T-helper 2 cell treated with Interferon-gamma antibody and Interleukin-4, amounts not matched to agents 100 ng/mL and 5 ng/mL, for 36 hours (primary cell): ENCODE results near the gene CLPTM1L. TPM values are rescaled to one million over a fixed set of nuclear protein-coding genes. Genes with fewer than 3 reads are reported as not detected.
"Not testable (repeated sequence)": the region's sequence is repeated elsewhere in the genome, so short reads cannot be mapped to it uniquely, and the experiment has no call there.

Experiments
- intact Hi-C: fragments of 100-400 bp; cut with micrococcal nuclease; formaldehyde crosslinking; loops from one replicate; pipeline ENCODE4 v1.15.1; 2023
- total RNA-seq: library from RNA; stranded (reverse); gene quantifications from 2 replicates; pipeline ENCODE4 v1.2.3, GENCODE V29; 2022

Gene CLPTM1L
- total RNA-seq, 1 donor from 2014 or later: 116 TPM

- intact Hi-C loops: loop anchor here (5.0 to 10.0 kb wide), 2 partner anchors 46 to 239 kb away; partner anchors contain the start of gene TERT
Measured at GRCh38 chr5:1343315-1343751, 1.6 kb downstream of the CLPTM1L start.

DNA sequence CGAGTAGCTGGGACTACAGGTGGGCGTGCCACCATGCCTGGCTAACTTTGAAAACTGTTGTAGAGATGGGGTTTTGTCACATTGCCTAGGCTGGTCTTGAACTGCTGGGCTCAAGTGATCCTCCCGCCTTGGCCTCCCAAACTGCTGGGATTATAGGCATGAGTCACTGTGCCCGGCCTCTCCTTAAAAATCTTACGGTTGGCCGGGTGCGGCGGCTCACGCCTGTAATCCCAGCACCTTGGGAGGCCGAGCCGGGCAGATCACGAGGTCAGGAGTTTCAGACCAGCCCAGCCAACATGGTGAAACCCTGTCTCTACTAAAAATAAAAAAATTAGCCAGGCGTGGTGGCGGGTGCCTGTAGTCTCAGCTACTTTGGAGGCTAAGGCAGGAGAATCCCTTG, 2.2 kb downstream of the CLPTM1L start:
- intact Hi-C loops: loop anchor here (5.0 to 10.0 kb wide), 2 partner anchors 45 to 238 kb away; partner anchors contain the start of gene TERT

DNA sequence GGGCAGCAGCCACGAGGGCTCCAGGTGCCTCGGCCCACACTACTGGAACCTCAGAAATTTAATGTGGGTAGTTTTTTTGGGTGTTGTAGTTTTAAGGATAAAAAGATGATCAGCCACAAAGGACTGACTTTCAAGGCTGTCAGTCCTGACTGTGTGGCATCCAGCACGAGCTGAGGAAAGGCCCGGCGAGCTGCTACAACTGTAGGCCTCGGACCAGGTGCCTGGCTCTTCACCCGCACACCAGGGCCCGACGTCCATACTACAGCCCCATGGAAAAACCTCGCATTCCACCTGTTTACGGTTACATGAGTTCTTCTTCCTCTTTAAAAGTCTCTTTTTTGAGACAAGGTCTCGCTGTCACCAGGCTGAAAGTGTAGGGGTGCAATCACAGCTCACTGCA, 2.6 kb downstream of the CLPTM1L start:
- intact Hi-C loops: loop anchor here (5.0 to 10.0 kb wide), 2 partner anchors 45 to 237 kb away; partner anchors contain the start of gene TERT

- intact Hi-C loops: loop anchor here (5.0 to 10.0 kb wide), 2 partner anchors 45 to 237 kb away; partner anchors contain the start of gene TERT
Measured at GRCh38 chr5:1341863-1342262, 3.0 kb downstream of the CLPTM1L start.

DNA sequence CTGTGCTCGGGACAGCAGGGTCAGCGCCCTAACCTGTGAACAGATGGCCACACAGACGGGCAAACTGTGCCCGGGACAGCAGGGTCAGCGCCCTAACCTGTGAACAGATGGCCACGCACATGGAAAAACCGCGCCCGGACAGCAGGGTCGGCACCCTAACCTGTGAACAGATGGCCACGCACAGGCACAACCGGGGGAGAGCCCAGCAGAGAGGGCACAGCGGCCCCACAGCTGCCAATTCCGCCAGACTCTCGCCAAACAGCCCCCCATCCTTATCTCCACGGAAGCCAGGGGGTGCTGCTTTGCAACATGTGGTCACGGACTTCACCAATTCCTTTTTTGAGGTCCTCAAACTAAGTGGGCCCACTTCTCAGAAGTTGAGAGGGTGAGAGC, 5.1 kb downstream of the CLPTM1L start:
- intact Hi-C loops: loop anchor here (5.0 to 10.0 kb wide), 2 partner anchors 43 to 235 kb away; partner anchors contain the start of gene TERT

DNA sequence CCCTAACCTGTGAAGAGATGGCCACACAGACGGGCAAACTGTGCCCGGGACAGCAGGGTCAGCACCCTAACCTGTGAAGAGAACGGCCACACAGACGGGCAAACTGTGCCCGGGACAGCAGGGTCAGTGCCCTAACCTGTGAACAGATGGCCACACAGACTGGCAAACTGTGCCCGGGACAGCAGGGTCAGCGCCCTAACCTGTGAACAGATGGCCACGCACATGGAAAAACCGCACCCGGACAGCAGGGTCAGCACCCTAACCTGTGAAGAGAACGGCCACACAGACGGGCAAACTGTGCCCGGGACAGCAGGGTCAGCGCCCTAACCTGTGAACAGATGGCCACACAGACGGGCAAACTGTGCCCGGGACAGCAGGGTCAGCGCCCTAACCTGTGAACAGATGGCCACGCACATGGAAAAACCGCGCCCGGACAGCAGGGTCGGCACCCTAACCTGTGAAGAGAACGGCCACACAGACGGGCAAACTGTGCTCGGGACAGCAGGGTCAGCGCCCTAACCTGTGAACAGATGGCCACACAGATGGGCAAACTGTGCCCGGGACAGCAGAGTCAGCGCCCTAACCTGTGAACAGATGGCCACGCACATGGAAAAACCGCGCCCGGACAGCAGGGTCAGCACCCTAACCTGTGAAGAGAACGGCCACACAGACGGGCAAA, 5.6 kb downstream of the CLPTM1L start:
- intact Hi-C loops: not testable (repeated sequence)

DNA sequence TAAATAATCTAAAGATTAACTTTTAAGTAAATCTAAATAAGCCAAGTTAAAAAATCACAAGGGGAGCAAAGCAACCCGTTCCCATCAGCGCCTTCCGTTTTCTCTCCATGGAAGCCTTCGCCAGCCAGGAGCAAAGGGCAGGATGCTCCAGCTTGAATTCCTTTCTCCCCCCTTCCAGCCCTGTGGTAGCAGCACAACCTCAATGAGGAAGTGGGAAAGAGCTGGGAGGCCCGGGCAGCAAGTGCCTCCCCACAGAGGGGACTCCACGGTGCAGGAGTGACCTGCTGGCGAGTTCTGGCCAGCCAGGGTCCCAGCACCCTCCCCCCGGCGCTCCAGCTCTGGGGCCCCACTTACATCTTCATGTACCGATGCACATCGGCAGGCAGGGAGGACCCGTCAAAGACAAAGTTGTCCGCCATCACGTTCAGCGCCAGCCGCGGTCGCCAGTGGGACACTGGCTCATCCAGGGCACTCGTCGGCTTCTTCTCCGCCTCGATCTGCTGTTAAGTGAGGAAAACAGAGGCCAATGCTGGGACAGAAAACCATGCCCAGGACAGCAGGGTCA, 6.3 kb downstream of the CLPTM1L start:
- intact Hi-C loops: no loop called here

DNA sequence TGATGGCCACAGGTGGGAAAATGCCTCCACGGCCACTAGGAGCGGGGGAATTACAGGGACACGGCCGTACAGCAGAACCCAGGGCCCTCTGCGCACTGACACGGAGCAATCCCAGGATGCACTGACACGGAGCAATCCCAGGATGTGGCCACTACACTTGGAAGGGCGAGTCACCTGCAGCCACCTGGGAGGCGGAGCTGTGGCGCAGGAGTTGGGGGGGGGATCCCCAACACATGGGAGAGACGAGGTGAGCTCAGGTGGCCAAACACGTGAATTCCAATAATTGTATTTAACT, 6.8 kb downstream of the CLPTM1L start:
- intact Hi-C loops: no loop called here

GRCh38 chr5:1337489-1338195, 7.3 kb downstream of the CLPTM1L start:
- intact Hi-C loops: no loop called here

- intact Hi-C loops: no loop called here
Measured at GRCh38 chr5:1336749-1337488, 8.0 kb downstream of the CLPTM1L start.

GRCh38 chr5:1336106-1336561, 8.8 kb downstream of the CLPTM1L start:
- intact Hi-C loops: no loop called here

- intact Hi-C loops: no loop called here
Measured at GRCh38 chr5:1335540-1336095, 9.3 kb downstream of the CLPTM1L start.

DNA sequence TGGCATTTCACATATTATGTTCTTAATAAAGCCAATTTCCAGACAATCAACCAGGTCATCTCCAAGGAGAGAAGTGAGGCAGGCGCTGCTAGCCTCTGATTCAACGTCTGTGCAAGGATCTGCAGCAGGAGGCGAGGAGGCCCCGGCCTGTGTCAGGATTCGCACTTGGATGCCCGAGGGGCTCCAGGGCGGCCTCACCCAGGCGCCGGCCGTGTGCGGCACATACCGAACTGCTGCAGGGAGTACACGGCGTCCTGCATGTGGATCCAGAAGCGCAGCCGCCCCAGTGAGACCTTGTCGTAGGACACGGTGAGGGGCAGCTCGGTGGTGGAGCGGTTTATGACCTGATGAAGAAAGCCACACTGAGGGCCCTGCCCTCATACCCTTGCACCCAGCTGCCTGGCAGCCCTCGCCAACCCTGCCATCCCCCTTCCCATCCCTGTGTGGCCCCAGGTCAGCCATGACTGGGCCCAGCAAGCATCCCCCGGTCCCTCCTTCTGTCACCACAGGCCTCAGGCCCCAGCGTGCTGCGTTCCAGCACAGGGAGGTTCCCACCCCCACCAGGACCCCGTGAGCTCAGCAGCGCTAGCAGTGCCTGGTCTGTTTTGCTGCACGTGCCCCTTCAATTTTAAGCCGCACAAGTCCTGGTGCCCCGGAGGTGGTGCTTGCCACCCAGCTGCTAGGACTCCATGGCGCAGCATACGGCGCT, 9.9 kb downstream of the CLPTM1L start:
- intact Hi-C loops: no loop called here

DNA sequence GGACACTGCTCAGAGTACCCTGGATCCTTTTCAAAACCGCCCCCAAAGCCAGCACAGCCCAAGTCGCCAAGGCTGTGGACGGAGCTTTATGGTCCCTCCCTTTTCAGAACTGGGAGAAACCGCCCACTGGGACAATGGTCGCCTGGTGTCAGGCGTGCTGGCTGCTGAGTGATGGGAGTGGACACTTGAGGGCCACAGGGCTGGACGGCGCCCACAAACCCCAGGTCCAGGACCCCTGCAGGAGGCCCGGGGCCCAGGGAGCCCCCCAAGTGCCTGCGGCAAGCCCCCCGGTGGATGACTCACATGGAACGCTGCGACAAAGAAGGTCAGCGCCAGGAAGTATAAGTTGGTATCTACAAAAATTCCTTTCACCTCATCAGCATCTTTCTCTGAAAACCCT, 10.9 kb downstream of the CLPTM1L start:
- intact Hi-C loops: no loop called here

GRCh38 chr5:1333286-1333685, 11.6 kb downstream of the CLPTM1L start:
- intact Hi-C loops: not testable (repeated sequence)

DNA sequence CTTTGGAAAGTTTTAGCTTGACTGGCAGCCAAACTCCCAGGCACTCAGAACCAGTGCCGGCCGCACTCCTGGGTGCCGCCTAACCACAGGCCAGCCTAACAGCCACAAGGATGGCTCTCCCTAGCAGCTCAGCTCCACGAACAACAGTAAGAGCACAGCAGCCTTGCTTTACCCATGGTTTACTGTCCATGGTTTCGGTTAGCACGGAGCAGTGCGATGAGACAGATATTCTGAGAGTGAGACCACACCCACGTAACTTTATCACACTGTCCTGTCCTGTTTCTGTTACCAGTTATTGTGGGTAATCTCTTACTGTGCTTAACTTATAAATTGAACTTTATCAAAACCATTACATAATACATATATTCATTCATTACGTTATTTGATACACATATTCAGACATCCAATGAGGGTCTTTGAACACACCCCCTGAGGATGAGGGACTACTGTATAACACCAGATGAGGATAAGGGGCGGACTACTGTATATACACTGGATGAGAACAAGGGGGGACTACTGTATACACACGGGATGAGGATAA, 12.4 kb downstream of the CLPTM1L start:
- intact Hi-C loops: no loop called here

DNA sequence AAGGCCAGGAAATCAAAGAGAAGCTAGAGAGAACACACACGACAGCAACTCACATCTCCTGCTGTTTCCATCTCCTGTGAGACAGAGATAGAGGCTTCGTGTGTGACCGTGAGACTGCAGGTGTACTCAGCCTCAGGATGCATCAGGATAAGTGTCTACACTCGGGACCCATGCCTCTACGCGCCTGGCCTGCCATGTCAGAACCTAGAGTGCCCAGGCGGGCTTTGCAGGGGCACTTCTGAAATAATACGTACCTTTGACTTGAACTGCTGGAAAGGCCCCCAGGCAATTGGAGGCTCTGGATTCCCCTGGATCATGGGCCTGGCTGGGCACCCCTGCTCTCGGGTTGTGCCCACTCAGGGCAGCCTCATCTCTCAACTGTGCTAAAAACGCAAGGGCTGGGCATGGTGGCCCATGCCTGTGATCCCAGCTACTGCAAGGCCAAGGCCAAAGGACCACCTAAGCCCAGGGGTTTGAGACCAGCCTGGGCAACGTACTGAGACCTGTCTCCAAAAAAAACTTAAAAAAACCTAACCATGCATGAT, 13.0 kb downstream of the CLPTM1L start:
- intact Hi-C loops: no loop called here

- intact Hi-C loops: no loop called here
Measured at GRCh38 chr5:1330847-1331831, 13.8 kb downstream of the CLPTM1L start.
